ENCODE results near the gene CRB1.

Gene CRB1

GRCh38 chr1:197304638-197305200, 36.7 kb downstream of the CRB1 start:
- DNase-seq = no peak

- no peak for DNase-seq
Observed at GRCh38 chr1:197305925-197306324, 37.9 kb downstream of the CRB1 start.

GRCh38 chr1:197306381-197307062, 38.5 kb downstream of the CRB1 start:
- no peak for DNase-seq

- DNase-seq = no peak
Observed at GRCh38 chr1:197307136-197307535, 39.1 kb downstream of the CRB1 start.

- no peak for DNase-seq
Observed at GRCh38 chr1:197307551-197307950, 39.5 kb downstream of the CRB1 start.

GRCh38 chr1:197311081-197311480, 43.0 kb downstream of the CRB1 start:
- no peak for DNase-seq

GRCh38 chr1:197312163-197312562, 44.1 kb downstream of the CRB1 start:
- DNase-seq = no peak

GRCh38 chr1:197313713-197314112, 45.7 kb downstream of the CRB1 start:
- no peak for DNase-seq

GRCh38 chr1:197314682-197315081, 46.6 kb downstream of the CRB1 start:
- no peak for DNase-seq

GRCh38 chr1:197319631-197320030, 51.6 kb downstream of the CRB1 start:
- no peak for DNase-seq

- DNase-seq = no peak
Observed at GRCh38 chr1:197320991-197321531, 53.0 kb downstream of the CRB1 start.

GRCh38 chr1:197321811-197322210, 53.8 kb downstream of the CRB1 start:
- no peak for DNase-seq

- DNase-seq = no peak
Observed at GRCh38 chr1:197327776-197328364, 59.8 kb downstream of the CRB1 start.

GRCh38 chr1:197330213-197330612, 62.2 kb downstream of the CRB1 start:
- no peak for DNase-seq

- DNase-seq = no peak
Observed at GRCh38 chr1:197331565-197331964, 63.5 kb downstream of the CRB1 start.

GRCh38 chr1:197333041-197333440, 65.0 kb downstream of the CRB1 start:
- no peak for DNase-seq

- DNase-seq = no peak
Observed at GRCh38 chr1:197336571-197336970, 68.5 kb downstream of the CRB1 start.

GRCh38 chr1:197339106-197340060, 71.3 kb downstream of the CRB1 start:
- DNase-seq = no peak

GRCh38 chr1:197341626-197342025, 73.6 kb downstream of the CRB1 start:
- no peak for DNase-seq

- no peak for DNase-seq
Observed at GRCh38 chr1:197342044-197342565, 74.1 kb downstream of the CRB1 start.

- DNase-seq = no peak
Observed at GRCh38 chr1:197342669-197343068, 74.6 kb downstream of the CRB1 start.

- DNase-seq = no peak
Observed at GRCh38 chr1:197343663-197344273, 75.7 kb downstream of the CRB1 start.

Data from CD4-positive, alpha-beta T cell treated with Interleukin-17A for 4 hours (primary cell).